GM12891 (cell line): ENCODE data around the gene STK35. TPM values are rescaled to one million over a fixed set of nuclear protein-coding genes. Genes with fewer than 3 reads are reported as not detected.
A peak's percentile ranks its signal among the peaks of the same experiment; 100 is the strongest.

Source experiments
- DNase-seq: peaks from one replicate; pipeline ENCODE4 v3.0.0; 2011; ENCODE audit warnings: low spot score; ENCODE audit not compliant: insufficient read length
- FAIRE-seq: peaks from 2 replicates; lab custom pipeline; 2011; peaks lifted over from hg19 to GRCh38; lab: Jason Lieb, UNC
- PAX5 ChIP-seq: IDR thresholded peaks from 2 replicates; pipeline ENCODE4 v1.6.1; 2011; ENCODE audit warnings: low read length, moderate library complexity, mild to moderate bottlenecking; ENCODE audit not compliant: insufficient read depth, severe bottlenecking
- POLR2A ChIP-seq: IDR thresholded peaks from 2 replicates; pipeline ENCODE4 v1.6.1; 2011; ENCODE audit warnings: low read depth, low read length, control low read depth
- POLR2AphosphoS5 ChIP-seq: IDR thresholded peaks from 2 replicates; pipeline ENCODE4 v1.6.1; 2011; ENCODE audit warnings: low read depth, low read length, control low read depth
- POU2F2 ChIP-seq: IDR thresholded peaks from 2 replicates; pipeline ENCODE4 v1.6.1; 2011; ENCODE audit warnings: low read depth, mild to moderate bottlenecking, control low read depth, low read length, moderate library complexity
- SPI1 ChIP-seq: IDR thresholded peaks from 2 replicates; pipeline ENCODE4 v1.6.1; 2011; ENCODE audit warnings: low read depth, low read length, control low read depth
- TAF1 ChIP-seq: IDR thresholded peaks from 2 replicates; pipeline ENCODE4 v1.6.1; 2011; ENCODE audit warnings: low read depth, low read length, control low read depth
- polyA plus RNA-seq: library from polyadenylated mRNA; unstranded; fragments of >200 nt; gene quantifications from one replicate; pipeline ENCODE4 v1.2.1, GENCODE V29; 2012; ENCODE audit warnings: low read depth, missing spikeins, inconsistent platforms; ENCODE audit not compliant: missing spikeins

Gene STK35
- polyA plus RNA-seq: 5.3 TPM

DNA sequence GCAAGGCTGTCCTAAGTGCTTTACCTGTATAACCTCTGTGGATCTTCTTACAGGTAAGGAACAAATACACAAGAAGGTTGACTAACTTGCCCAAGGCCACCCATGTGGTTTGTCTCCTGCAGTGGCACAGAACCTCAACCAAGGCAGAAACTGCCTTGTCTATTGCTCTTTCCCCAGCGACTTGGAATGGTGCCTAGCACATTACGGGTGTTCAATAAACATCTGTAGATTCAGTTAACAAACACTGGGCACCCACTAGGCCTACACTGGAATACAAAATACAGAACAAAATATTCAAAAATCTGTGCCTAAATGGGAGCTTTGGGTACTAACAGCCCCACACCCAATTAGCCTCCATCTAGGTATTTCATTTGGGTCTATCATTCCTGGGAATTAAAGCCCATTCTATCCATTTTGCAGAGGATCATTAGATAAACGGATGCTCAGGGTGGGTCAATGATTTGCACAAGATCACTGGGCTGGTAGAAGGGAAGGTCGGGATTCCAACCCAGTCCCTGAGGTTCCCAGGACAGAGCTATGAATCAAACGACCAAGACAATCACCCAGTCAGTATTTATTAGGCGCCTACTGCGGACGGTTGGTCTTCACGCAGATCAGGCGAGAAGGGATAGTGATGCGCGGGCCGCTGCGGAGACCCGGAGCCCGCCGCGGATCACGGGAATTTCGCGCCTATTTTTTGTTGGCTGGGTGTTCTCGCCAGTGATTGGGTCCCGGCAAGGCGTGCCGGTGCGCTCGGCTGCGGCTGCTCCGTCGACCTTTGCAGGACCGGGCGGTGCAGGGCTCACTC, at the start of gene STK35:
Gene STK35 (plus strand): TSS at position 771 of the 808 bp plus-strand sequence. CDS start 55 bp downstream, outside the sequence.
- DNase-seq: peak; percentile 69
- TF ChIP-seq SPI1: no peak
- TF ChIP-seq POLR2A: no peak
- TF ChIP-seq POLR2AphosphoS5: no peak
- no peak for TF ChIP-seq TAF1
- no peak for TF ChIP-seq POU2F2
- TF ChIP-seq PAX5: no peak
- FAIRE-seq: peak; percentile 63

GRCh38 chr20:2051946-2052345, 49.7 kb upstream of the STK35 start:
- TF ChIP-seq POLR2A (no peak), PAX5 (no peak), SPI1 (no peak)
- no peak for FAIRE-seq
- DNase-seq: no peak

DNA sequence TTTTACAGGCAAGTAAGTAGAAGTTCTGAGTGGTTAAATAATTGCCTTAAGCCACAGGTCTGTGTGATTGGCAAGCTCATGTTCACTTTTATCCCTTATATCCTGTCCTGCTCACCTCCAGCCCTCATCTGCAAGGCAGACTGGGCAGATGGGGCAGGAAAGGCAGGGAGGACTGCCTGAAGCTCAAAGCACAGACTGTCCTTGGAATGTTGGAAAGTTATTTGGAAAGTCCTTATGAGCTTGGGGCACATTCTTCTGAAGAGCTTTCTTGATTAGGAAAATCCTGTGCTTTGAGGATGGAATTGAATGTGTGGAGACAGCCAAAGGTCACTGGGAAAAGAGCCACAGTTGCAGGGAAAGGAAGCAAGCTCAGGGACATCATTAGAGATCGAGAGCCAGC, 48.9 kb upstream of the STK35 start:
- FAIRE-seq (no peak), DNase-seq (no peak)
- TF ChIP-seq PAX5 (no peak), POLR2AphosphoS5 (no peak), POLR2A (no peak), POU2F2 (no peak), TAF1 (no peak), SPI1 (no peak)

- no peak for TF ChIP-seq PAX5
- TF ChIP-seq POLR2A: no peak
- no peak for TF ChIP-seq POLR2AphosphoS5
- TF ChIP-seq TAF1: no peak
- no peak for TF ChIP-seq SPI1
- TF ChIP-seq POU2F2: no peak
- no peak for DNase-seq
- no peak for FAIRE-seq
These were observed 48.0 kb upstream of the STK35 start for GRCh38 chr20:2053615-2054014.

- TF ChIP-seq PAX5 (no peak), POU2F2 (no peak), TAF1 (no peak), POLR2A (no peak)
- FAIRE-seq (no peak), DNase-seq (no peak)
These were observed 46.7 kb upstream of the STK35 start for GRCh38 chr20:2054911-2055310.

DNA sequence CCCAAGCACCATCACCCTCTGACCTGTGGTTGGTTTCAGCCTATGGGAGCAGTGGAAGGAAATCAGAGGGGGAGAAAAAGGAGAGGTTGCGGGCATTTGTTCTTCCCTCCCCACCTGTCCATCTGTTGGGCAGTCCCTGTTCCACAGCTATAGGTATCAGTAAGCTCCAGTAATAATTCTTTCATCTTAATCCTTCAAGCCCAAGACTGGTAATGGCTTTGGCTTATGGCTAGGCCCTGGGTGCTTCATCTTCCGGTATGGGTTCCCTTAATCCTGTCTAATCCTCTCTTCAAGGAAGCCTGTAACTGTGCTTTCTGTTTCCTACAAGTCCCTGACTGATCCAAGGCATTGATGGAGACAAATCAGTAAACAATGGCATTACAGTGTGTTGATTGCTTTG, 42.2 kb upstream of the STK35 start:
- DNase-seq (no peak), FAIRE-seq (no peak)
- no peak for TF ChIP-seq SPI1
- TF ChIP-seq POLR2A: no peak
- TF ChIP-seq POLR2AphosphoS5: no peak
- no peak for TF ChIP-seq TAF1
- no peak for TF ChIP-seq POU2F2
- TF ChIP-seq PAX5: no peak

DNA sequence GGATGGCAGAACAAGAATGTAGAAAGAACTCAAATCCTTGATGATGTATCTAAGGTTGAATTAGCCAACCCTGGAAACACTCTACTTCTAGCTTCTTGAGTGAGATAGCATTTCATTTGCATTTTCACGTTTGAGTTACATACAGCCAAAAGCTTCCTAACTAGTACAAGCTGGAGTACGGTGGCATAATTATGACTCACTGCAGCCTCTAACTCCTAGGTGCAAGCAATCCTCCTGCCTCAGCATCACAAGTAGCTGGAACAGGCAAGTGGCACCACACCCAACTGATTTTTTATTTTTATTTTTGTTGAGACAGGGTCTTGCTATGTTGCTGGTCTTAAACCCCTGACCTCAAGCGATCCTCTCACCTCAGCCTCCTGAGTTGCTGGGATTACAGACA, 36.5 kb upstream of the STK35 start:
- FAIRE-seq (no peak), DNase-seq (no peak)
- TF ChIP-seq PAX5: no peak

- no peak for TF ChIP-seq POLR2A
- TF ChIP-seq POU2F2: no peak
- no peak for TF ChIP-seq SPI1
- TF ChIP-seq TAF1: no peak
- DNase-seq (no peak), FAIRE-seq (no peak)
These were observed 35.0 kb upstream of the STK35 start for GRCh38 chr20:2066461-2067122.

- TF ChIP-seq POLR2A (no peak), TAF1 (no peak), PAX5 (no peak), SPI1 (no peak), POLR2AphosphoS5 (no peak), POU2F2 (no peak)
- no peak for DNase-seq
- no peak for FAIRE-seq
These were observed 20.9 kb upstream of the STK35 start for GRCh38 chr20:2080532-2081224.

DNA sequence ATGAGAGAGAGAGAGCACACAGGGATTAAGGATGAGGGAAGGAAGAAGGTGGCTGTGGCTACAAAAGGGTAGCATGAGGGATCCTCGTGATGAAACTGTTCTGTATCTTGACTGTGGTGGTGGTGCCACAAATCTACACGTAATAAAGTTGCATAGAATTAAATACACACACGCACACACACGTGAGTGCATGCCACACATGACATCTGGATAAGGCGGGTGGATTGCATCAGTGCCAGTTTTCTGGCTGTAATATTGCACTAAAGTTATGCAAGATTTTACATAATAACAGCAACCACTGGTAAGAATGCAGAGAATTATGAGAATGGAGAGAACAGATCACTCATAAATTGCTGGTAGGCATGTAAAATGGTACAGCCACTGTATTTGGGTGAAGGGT, 16.9 kb upstream of the STK35 start:
- FAIRE-seq (no peak), DNase-seq (no peak)
- no peak for TF ChIP-seq POLR2AphosphoS5
- no peak for TF ChIP-seq TAF1
- TF ChIP-seq POU2F2: no peak
- TF ChIP-seq SPI1: no peak
- TF ChIP-seq PAX5: no peak
- TF ChIP-seq POLR2A: no peak
